Aortic smooth muscle cell (primary cell): ENCODE measurements around the gene RPE65. TPM values are rescaled to one million over a fixed set of nuclear protein-coding genes. Genes with fewer than 3 reads are reported as not detected.

Source experiments
- total RNA-seq: library from RNA; depleted of rRNA; stranded (reverse); fragments of >200 nt; gene quantifications from 2 replicates; pipeline ENCODE4 v1.2.3, GENCODE V29; 2014

The RPE65 gene
- not detected in 2 replicates for total RNA-seq

DNA sequence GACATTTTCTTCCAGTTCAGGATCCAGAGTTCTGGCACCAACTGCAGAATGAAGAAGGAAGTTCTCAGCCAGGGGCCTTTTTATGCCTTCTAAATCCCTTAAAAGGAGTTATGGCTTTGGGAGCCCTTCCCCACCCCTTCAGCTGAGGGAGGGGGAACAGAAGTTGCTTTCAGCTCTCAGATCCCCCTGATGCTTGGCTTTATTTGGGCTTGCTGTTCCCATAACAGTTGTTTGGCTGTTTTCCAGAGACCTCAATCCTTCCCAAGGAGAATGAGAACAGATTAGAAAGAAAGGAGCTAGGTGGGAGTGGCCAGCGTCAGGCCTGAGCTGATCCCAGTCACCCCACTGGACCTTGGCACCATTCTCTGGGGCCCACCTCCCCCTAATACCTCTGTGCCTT lies at the start of gene RPE65:
Gene RPE65, minus strand, starts transcription at position 54 of the 400 bp plus-strand sequence. Its CDS starts 49 bp downstream, at position 5.

DNA sequence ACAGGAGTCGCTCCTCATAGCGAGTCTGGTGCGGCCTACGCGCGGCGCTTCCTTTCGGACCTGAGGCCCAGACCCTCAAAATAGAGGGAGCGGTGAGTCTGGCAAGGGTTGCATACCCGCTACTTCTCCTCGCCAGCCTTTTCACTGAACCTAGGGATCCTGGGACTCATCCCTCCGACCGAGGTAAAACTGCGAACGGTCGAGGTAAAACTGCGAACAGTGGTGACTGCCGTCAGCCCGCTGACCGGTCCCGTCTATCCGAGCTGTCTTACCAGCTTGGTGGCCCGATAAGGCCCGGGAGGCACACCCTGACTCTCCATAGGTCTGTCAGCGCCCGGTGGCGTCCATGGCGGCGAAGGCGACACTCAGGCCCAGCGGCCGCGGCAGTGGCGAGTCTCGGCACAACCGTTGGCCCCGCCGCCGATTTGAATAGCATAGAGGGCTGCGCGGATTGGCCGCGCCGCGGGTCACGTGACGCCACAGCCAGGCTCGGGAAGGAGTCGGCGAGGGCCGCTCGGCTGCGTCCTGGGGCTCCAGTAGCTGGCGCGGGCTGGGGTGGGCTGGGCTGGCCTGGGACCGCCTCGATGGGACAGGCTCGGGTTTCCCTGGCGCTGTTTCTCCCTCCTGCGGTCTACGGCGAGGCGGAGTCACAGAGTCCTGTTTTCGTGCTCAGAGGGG lies 47.1 kb upstream of the RPE65 start, which contains the start of gene DEPDC1:
Gene DEPDC1, minus strand, starts transcription at position 403 of the 678 bp plus-strand sequence. Its CDS starts 83 bp downstream, at position 320.

Other genes with a start within 250 kb of the RPE65 start
- 173 and 276 TPM in 2 replicates for gene WLS, start 217.4 kb downstream of the RPE65 start, total RNA-seq
- 11.3 and 20.5 TPM in 2 replicates for gene DEPDC1, start 47.1 kb upstream of the RPE65 start, total RNA-seq